CD4-positive, alpha-beta T cell treated with Interleukin-6 at 100 ng/mL for 8 hours (primary cell): Measurements from ENCODE around the gene APOA5.

Experiments used
- DNase-seq: peaks from one replicate; pipeline ENCODE4 v3.0.0-alpha.2; 2020; ENCODE audit warnings: mixed read lengths, low spot score

Gene APOA5

DNA sequence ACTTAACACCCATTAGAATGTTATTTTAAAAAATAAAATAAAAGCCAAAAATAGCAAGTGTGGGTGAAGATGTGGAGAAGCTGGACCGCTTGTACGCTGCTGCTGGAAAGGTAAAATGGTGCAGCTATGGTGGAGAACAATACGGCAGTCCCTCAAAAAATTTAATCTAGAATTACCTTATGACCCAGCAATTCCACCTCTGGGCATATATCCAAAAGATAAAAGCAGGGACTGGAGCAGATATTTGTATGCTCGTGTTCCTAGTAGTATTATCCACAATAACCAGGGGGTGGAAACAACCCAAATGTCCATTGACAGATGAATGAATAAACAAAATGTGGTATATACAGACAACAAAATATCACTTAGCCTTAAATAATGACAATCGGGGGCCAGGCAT lies 6.1 kb upstream of the APOA5 start:
- no peak for DNase-seq

DNA sequence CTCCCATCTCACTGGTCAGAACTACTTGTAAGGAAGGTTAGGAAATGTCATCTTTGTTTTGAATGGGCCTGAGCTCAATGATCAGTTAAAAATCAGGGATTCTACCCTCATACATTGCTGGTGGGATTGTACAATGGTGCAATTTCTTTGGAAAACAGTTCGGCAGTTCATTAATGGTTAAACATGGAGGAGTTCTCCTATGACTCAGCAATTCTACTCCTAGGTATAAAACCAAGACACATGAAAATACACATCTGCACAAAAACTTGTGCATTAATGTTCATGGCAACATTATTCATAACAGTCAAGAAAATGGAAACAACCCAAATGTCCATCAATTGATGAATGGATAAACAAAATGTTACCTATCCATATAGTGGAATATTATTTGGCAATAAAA lies 4.9 kb upstream of the APOA5 start:
- DNase-seq: no peak

DNA sequence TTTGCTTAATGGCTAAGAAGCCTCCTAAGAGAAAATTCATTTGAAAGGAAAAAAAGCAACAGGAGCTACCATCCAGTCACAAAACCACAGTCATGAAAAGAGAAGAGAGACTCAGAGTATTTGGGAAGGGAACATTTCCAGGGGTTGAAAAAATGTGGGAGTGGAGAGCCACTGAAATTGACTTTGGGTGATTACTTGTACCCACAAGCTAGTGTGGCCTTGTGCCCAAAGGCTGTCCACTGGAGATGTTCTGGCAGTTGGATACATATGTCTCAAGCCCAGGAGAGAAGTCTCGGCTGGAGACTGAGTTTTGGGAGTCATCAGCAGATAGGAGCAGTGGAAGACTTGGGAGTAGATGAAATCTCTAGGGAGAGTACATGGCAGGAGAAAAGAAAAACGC lies 3.2 kb upstream of the APOA5 start:
- DNase-seq: no peak

DNA sequence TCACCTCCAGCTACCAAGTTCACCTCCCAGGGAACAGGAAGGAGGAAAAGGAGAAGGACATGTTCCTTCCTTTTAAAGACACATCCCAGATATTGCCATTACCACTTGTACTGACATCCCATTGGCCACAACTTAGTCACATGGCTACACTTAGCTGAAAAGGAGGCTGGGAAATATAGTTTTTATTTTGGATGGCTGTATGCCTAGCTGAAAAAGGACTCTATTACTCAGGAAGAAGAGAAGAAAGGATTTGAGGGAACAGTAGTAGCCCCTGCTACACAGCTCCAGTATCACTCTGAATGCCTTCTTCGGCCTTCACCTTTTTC lies 2.1 kb upstream of the APOA5 start:
- no peak for DNase-seq

DNA sequence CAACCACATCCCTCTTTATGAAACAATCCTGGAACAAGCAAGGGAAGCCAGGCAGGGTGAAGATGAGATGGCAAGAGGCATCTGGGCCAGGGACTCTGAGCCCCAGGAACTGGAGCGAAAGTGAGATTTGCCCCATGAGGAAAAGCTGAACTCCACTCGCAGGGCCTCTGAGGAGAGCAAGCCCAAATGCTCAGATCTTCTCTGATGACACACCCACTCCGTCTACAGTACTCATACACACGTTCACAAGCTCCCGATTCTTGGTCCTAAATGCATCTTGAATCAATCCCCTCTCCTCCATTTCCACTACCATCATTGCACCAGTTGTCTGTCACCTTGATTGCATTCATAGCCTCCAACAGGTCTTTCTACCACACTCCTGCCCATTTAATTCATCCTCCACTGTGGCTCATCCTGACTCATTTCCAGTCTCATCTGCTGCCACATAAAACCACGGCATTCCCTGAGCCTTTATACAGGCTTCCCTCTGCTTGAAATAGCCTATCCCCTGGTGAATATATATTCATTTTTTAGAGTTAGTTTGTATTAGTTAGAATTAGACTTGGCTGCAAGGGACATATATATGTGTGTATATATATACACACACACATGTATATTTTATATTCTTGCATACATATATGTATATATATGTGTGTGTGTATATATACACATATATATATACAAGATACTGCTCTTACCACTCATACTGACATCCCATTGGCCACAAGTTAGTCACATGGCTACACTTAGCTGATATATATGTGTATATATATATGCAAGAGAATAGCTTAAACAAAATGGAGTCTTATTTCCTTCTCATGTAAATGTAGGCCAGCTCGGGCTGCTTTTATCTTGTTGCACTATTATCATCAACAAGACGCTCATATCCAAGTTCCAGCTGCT lies 1.4 kb upstream of the APOA5 start:
- DNase-seq: no peak

DNA sequence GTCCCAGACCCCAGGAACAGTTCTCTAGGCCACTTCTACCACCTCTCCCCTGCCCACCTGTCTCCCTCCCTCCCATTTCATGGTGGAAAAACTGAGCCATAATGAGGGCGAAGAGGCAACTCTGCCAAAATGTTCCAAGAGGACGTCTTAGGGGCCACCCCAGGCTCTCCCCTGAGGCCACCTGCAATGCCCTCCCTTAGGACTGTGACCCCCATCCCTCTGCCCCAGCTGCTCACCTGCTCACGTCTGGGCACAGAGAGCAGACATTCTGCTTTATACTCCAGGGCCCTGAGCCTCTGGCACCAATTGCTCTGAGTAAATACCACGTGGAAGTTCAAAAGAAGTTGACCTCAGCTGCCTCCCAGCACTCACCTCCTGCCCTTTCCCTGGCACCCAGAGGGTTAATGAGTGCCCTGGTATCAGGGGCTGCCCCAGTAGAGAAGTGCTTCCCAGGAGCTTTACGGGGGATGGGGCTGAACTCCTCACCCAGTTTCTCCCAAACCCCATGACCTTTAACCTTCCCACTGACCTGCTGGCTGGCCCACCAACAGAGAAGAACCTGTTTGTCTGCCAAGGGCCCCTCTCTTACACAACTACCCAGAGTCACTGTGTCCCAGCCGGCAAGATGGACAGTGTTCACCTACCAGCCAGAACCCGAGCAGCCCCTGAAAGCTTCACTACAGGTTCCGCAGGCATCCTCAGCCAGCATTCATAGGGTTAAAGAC lies 627 bp upstream of the APOA5 start:
- no peak for DNase-seq

DNA sequence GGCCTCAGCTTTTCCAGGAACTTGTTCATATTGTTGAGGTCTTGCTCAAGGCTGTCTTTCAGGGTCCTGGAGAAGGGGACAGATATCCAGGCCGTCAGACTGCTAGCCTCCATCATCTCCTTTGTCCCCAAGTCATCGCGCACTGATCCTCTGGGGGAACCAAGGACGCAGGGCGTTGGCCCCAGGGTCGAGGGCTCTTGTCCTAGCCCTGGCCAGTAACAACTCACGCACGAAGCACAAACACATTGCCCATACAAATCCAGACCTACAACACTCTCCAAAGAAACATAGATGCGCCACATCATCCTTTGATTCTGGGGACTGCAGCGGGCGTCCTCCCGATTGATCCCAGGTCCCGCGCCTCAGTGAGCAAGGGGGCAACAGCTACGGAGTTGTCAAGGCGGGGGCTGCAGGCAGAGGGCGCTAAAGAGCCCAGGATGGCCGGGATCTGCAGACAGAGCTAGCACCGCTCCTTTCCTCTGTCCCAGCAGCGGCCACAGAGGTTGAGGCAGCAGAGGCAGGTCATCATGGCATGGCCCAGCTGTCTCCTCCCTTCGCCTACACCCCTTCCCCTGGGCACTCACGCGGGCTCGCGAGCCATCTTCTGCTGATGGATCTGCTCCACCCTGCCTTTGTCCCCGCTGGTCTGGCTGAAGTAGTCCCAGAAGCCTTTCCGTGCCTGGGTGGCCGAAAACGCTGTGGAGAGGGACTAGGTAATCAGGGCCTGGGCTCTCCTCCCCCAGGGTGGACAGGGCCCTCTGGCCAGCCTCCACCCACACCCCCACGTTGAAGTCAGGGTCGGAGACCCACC lies 472 bp downstream of the APOA5 start:
- DNase-seq: peak; percentile 70

DNA sequence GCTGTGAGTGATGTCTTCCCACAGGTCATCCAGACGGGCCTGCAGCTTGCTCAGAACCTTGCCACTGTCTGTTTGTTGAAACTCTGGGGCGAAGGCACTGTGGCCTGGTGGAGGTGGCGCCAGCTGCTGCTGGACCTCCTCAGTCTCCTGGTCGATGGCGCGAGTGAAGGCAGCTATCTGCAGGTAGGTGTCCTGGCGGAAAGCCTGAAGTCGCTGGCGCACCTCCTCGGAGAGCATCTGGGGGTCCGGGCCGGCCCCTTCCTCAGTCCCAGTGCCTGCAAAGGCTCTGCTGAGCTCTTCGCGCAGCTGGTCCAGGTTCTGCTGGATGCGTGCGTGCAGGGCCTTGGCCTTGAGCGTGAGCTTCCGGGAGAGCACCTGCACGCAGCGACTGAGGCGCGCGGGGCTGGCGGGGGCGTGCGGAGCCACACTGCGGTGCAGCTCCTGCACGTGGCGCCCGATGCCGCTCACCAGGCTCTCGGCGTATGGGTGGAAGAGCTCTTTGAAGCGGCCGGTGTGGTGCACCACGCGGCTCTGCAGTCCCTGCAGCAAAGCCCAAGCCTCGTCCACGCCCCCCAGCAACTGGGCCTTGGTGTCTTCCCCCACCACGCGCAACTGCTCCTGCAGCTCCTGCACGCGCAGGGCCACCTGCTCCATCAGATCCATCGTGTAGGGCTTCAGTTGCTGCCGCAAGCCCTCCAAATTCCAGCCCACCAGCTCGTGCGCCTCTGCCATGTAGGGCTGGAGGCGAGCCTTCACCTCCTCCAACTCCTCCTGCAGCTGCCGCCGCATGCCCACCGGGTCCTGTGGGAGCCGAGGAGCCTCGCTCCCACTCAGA lies 1.3 kb downstream of the APOA5 start:
- DNase-seq: no peak

DNA sequence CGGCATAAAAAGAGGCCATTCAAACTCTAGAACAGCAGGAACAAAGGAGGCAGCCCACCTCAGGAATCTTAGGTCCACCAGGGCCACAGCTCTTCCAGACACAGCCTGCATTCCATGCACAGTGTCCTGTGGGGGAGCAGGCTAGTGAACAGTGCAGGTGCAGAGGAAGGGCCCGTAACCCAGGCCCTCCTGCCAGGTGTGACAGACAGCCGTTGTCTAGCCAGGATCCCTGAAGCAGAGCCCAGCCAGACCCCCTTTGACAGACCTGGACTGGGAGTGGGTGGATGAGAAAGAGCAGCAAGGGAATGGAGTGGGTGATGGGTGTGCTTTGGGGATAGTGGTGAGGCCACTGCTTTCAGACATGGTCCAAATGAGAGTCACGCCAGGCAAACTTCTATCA lies 2.7 kb downstream of the APOA5 start:
- DNase-seq: no peak

DNA sequence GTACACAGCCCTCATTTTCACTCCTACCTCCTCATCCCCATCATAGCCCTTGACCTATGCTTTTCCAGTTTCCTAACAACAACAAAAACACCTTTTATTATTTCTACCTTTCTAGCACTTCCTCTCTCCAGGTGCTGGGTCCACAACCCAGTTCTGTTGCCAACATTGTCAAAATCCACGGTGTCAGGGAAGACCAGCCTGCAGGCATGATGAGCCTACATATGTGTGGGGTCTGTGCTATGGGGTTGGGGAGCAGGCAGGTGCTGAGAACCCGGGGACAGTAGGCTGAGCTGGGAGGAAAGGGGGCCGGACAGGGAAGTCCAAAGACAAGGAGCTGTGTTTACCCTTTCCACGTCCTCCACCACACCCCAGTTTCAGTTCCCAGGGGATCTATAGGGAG lies 3.1 kb downstream of the APOA5 start:
- no peak for DNase-seq

DNA sequence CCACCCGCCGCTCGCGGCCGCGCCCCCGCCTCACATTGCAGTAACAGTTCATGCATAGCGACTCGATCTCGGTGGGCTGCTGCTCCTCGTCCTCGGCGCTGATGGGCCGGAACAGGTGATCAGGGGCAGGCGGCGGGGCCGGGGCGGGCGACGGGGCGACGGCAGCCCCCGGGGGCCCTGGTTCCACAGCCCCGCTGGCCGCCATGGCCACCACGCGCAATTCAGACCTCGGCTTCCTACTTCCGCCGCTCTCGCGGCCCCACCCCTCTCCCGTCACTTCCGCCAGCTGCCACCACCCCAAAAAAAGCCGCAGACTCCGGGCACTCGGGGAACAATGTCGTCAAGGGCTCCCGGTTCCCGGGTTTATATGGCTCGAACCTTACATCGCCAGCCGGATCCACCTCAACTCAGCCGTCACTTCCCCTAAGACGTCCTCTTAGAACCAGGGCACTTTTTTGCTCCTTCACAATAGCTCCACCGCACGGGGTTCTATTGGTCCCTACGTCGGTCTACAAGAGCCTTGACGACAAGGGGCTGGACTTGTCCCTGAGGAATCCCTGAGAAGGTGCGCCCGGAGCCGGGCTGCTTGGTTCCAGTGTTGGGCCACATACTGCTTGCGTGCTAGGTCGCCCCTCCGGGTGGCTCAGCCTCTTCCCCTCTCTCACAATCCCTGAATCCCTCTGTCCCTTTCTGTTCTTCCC lies 3.7 kb downstream of the APOA5 start, which contains the start of gene ZPR1:
Gene ZPR1, minus strand, starts transcription at position 238 of the 701 bp plus-strand sequence. Its CDS starts 33 bp downstream, at position 205.
- peak; percentile 79 for DNase-seq

DNA sequence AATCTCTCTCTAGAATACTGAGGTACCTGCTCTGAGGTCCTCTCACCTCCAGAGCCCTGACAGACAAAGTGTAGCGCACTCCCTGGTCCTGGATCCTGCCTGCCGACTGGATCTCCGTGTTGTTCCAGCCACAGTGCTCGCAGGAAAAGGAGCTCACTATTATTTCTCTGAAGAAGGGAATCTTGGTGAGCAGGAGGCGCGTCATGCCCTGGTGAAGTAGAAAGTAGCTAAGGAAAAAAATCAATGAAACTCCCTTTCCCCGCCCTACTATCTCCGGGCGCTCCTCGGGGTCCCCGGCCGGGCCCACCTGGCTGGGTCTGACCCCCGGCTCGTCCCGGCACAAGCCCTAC lies 4.3 kb downstream of the APOA5 start:
- DNase-seq: no peak

DNA sequence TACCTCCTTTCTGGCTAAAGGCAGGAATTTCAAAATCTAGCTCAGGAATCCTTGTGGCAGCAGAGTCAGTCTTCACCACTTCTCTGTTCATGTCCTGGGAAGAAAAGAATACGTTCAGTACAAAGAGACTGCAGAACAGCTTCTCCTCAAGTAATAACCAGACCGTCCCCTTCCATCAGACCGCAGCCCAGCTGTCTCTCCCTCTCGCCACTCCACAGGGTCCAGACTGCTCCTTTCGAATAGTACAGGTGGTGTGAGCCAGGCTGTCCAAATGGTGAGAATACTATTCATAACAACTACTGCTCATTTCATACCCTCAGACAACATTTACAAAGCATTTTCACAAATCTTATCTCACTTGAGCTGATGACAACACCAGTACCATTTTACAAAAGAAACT lies 4.7 kb downstream of the APOA5 start:
- DNase-seq: no peak

DNA sequence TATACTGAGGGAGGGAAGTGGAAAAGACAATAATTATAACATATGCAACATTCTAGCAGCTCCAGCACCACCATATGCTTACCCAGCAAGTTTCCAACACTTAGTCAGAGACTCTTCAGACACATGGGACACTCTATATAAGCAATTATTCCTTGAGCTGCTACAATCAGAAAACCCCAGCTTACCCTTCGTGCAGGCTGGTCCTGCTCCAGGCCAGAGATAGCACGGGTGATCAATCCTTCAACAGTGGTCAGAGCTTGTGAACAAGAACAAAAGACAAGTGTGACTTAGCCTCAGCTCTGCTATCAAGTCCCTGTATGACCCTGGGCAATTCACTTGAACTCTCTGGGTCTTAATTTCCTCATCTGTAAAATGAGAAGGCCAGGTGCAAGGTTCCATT lies 5.4 kb downstream of the APOA5 start:
- no peak for DNase-seq

DNA sequence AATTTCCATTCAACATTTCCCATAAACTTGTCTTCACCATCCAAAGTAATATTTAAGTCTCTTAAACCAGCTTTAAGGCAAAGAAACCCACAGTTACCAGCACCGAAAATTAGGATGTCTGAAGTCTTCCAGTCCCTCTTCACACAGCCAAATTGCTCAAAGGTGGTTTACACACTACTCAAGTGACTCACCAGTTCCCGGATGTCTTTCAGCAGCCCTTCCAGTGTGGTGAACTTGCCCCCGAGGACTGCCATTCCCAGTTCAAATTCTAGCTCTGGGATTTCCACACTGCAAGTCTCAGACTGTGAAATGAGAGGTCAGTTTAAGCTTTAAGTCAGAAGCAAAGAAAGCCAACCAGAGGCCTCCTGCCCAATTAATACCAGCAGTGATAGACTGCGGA lies 9.0 kb downstream of the APOA5 start:
- DNase-seq: no peak

DNA sequence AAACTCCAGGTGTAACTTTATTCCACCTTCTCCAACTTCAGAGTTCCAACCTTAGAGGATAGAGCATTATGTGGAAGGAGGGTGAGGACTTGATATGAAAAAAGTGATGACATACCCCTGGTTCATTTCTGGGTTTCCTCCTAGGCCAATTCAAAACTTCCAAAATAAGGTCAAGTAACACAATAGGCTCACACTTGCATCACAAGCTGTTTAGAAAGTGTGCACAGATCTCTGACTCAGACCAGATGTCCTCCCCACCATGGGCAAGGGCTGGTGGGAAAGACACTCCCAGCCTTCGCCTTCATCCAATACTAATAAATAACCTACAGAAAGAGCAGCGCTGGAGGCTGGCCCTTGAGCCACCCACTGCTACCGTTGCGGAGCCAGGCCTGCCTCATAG lies 13.1 kb downstream of the APOA5 start:
- no peak for DNase-seq

DNA sequence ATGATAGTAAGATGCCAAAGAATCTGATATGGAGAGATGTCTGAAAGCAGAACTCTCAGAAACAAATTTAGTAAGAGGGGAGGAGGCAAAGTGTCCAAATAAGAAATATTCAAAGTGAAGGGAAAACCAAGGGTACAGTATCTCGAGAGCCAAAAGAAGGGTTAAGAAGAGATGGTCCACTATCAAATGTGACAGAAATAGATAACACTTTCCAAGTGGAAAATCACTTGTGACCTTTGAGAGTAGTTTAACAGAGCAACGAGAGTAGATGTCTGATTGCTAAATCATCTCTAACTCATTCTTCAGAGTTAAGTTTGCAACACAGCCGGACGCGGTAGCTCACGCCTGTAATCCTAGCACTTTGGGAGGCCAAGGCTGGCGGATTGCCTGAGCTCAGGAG lies 14.6 kb downstream of the APOA5 start:
- DNase-seq: no peak

DNA sequence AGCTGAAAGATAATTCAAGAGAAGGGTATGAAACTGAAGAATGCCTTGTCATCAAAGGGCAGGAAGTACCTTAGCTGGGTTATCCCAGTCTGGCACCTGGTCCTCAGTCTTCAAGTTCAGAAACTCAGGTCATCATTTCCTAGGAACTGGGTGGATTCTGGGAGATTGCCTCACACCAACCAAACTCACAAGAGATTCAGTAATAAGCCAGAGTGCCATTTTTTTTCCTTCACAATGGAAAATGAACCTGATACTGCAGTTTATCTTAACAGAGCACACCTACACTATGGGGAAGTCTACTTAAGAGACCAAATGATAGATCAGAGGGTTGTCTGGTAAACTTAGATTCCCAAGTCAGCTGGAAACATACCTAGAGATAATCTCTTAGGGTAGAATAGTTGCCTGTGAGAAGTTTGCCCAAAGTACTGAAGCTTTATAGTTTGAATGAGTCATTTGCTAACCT lies 15.1 kb downstream of the APOA5 start:
- DNase-seq: no peak

DNA sequence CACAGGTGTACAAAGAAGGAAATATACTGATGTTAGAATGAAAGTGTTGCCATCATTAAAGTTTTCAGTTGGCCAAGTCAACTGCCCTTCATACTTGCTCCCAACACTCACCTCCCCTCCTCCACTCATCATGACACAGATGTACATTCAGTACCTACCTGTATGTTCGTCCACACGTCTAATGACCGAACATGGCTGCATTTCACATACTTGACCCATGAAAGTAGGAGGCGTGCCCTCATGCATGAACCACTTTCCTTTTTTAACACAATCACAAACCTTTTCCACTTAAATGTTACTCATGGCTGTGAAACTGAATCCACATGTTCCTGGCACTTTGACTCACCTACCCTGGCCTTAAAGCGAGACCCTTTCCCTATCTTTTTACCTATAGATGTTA lies 15.7 kb downstream of the APOA5 start:
- DNase-seq: no peak

DNA sequence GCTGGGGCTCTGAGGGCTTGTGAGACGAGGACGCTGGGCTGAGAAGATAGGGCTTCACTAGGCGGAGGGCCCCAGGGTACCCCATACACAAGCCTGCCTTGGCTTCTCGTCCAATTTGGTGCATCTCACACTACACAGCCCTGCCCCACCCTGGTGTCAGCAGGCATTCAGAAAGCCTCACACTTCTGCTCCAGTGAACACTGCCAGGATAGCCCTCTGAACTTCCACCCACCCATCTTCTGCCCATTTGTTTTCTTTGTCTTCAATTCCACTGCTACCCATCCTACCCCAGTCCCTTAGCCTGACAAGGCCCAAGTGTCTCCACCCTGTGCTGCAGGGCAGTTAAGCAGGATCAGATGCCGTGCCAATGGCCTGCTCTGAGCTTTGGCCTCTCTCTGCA lies 17.0 kb downstream of the APOA5 start:
- no peak for DNase-seq
